ENCODE measurements around the gene S100A4.
"Not testable (repeated sequence)": the region's sequence is repeated elsewhere in the genome, so short reads cannot be mapped to it uniquely, and the experiment has no call there.

S100A4 gene

GRCh38 chr1:153532181-153532580 is 13.4 kb downstream of the S100A4 start:
- ChIA-PET POLR2A (no interaction called here), CTCF (interaction anchor here (0.8 to 8.8 kb wide), 16 partner anchors 9 to 211 kb away, joined by 3 to 126 read pairs (median 6); partner anchors contain the start of genes S100A13, S100A14, S100A2 and S100A3)
- DNase-seq (ENCODE audit: extremely low spot score): no peak
- TF ChIP-seq CTCF (IDR thresholded peaks at IDR 0.05; ENCODE audit: control extremely low read depth, extremely low read depth, low read depth, missing control alignments): no peak

- POLR2A ChIA-PET: no interaction called here
- DNase-seq (ENCODE audit: extremely low spot score): no peak
- TF ChIP-seq CTCF (IDR thresholded peaks at IDR 0.05; ENCODE audit: control extremely low read depth, extremely low read depth, low read depth, missing control alignments): no peak
- CTCF ChIA-PET: interaction anchor here (1.1 to 8.8 kb wide), 13 partner anchors 9 to 212 kb away, joined by 3 to 126 read pairs (median 8); partner anchors contain the start of genes S100A13, S100A2, S100A3 and S100A4
Measured at GRCh38 chr1:153531638-153532037, 14.0 kb downstream of the S100A4 start.

GRCh38 chr1:153527683-153528040 is 17.9 kb downstream of the S100A4 start:
- CTCF ChIA-PET: interaction anchor here (0.7 to 2.4 kb wide), 6 partner anchors 13 to 45 kb away, joined by 3 to 7 read pairs (median 4); partner anchors contain the start of gene S100A5
- no peak for DNase-seq (ENCODE audit: extremely low spot score)
- no peak for TF ChIP-seq CTCF (IDR thresholded peaks at IDR 0.05; ENCODE audit: control extremely low read depth, extremely low read depth, low read depth, missing control alignments)
- POLR2A ChIA-PET: no interaction called here

GRCh38 chr1:153527023-153527682 is 18.5 kb downstream of the S100A4 start:
- no peak for TF ChIP-seq CTCF (IDR thresholded peaks at IDR 0.05; ENCODE audit: control extremely low read depth, extremely low read depth, low read depth, missing control alignments)
- no peak for DNase-seq (ENCODE audit: extremely low spot score)
- CTCF ChIA-PET: interaction anchor here (1.1 to 2.5 kb wide), 6 partner anchors 8 to 45 kb away, joined by 3 to 7 read pairs (median 4); partner anchors contain the start of genes S100A5 and S100A6
- POLR2A ChIA-PET: no interaction called here

- POLR2A ChIA-PET: no interaction called here
- CTCF ChIA-PET: interaction anchor here (0.8 to 2.6 kb wide), 11 partner anchors 7 to 101 kb away, joined by 3 to 11 read pairs (median 7); partner anchors contain the start of genes S100A13, S100A5 and S100A6
- no peak for TF ChIP-seq CTCF (IDR thresholded peaks at IDR 0.05; ENCODE audit: control extremely low read depth, extremely low read depth, low read depth, missing control alignments)
- no peak for DNase-seq (ENCODE audit: extremely low spot score)
Measured at GRCh38 chr1:153526132-153526543, 19.5 kb downstream of the S100A4 start.

GRCh38 chr1:153525088-153525728 is 20.4 kb downstream of the S100A4 start:
- ChIA-PET POLR2A (no interaction called here), CTCF (interaction anchor here (0.8 to 2.6 kb wide), 12 partner anchors 8 to 102 kb away, joined by 3 to 11 read pairs (median 6); partner anchors contain the start of genes S100A13 and S100A6)
- no peak for DNase-seq (ENCODE audit: extremely low spot score)
- no peak for TF ChIP-seq CTCF (IDR thresholded peaks at IDR 0.05; ENCODE audit: control extremely low read depth, extremely low read depth, low read depth, missing control alignments)

GRCh38 chr1:153522353-153523048 is 23.1 kb downstream of the S100A4 start:
- POLR2A ChIA-PET; DNase-seq (ENCODE audit: extremely low spot score): not testable (repeated sequence)
- CTCF ChIA-PET: interaction anchor here (1.5 to 4.8 kb wide), 6 partner anchors 11 to 95 kb away, joined by 3 to 30 read pairs (median 6); no protein-coding TSS in a partner anchor

GRCh38 chr1:153521808-153522207 is 23.8 kb downstream of the S100A4 start:
- CTCF ChIA-PET: interaction anchor here (0.9 to 4.8 kb wide), 7 partner anchors 11 to 96 kb away, joined by 3 to 30 read pairs (median 5); no protein-coding TSS in a partner anchor
- DNase-seq (ENCODE audit: extremely low spot score); POLR2A ChIA-PET: not testable (repeated sequence)
